Activated naive CD4-positive, alpha-beta T cell treated with anti-CD3 and anti-CD28 coated beads, Interleukin-2, amount 10 ng/mL, durations not matched to agents 7 days and 5 days (primary cell): Measurements from ENCODE around the gene PDE6B.
A peak's percentile ranks its signal among the peaks of the same experiment; 100 is the strongest.
"Not testable (repeated sequence)": the region's sequence is repeated elsewhere in the genome, so short reads cannot be mapped to it uniquely, and the experiment has no call there.

Source experiments
- CTCF ChIA-PET: fragments of 350-600 bp; sonication (Branson Sonifier 250); formaldehyde crosslinking; loops from one replicate; lab custom pipeline; 2021; ENCODE audit warnings: antibody characterized with exemption; lab: Charles Lee
- DNase-seq: peaks from one replicate; pipeline ENCODE4 v3.0.0-alpha.2; 2020
- H3K27ac Mint-ChIP-seq: one replicate; pipeline ENCODE4 v1.8.0; 2021; ENCODE audit warnings: mild to moderate bottlenecking, moderate library complexity, mixed read lengths
- H3K27me3 Mint-ChIP-seq: one replicate; pipeline ENCODE4 v1.8.0; 2021; ENCODE audit warnings: mild to moderate bottlenecking, mixed read lengths
- H3K36me3 Mint-ChIP-seq: one replicate; pipeline ENCODE4 v1.8.0; 2021; ENCODE audit warnings: mixed read lengths
- H3K4me1 Mint-ChIP-seq: one replicate; pipeline ENCODE4 v1.8.0; 2021; ENCODE audit warnings: mixed read lengths
- H3K4me3 Mint-ChIP-seq: one replicate; pipeline ENCODE4 v1.8.0; 2021; ENCODE audit warnings: mild to moderate bottlenecking, moderate library complexity, mixed read lengths
- H3K9me3 Mint-ChIP-seq: one replicate; pipeline ENCODE4 v1.8.0; 2021; ENCODE audit warnings: mixed read lengths

PDE6B gene

DNA sequence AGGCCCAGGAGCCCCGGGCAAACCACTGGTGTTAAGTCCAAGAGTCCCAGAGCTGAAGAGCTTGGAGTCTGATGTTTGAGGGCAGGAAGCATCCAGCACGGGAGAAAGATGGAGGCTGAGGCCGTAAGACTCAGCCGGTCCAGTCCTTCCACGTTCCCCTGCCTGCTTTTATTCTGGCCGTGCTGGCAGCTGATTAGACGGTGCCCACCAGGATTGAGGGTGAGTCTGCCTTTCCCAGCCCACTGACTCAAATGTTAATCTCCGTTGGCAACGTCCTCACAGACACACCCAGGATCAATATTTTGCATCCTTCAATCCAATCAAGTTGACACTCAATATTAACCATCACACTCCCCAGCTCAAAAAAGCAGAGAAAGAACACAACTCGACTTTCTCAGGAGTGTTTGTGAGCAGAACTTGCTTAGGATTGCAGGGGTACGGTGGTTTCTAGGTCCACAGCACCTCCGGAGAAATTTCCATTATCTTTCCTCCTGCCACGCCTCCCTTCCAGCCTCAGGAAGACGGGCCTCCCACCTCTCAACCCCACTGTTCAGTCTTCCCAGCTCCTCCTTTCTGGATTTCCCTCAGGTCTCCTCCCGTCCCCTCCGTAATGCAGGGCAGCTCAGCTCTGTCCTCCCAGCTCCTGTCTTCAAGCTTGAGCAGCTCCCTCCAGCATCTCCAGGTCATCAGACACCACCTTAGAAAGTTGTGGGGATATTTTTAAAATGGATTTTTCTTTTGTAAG, 36.0 kb upstream of the PDE6B start:
- peaks cover 5% of the 10 kb centered on the region for H3K27me3 Mint-ChIP-seq
- H3K36me3 Mint-ChIP-seq: no peaks in the 10 kb centered on the region
- H3K4me3 Mint-ChIP-seq: no peak overlapping the region
- peaks cover 16% of the 10 kb centered on the region for H3K9me3 Mint-ChIP-seq
- CTCF ChIA-PET: no interaction called here
- peak overlapping the region; percentile 52 for H3K27ac Mint-ChIP-seq
- DNase-seq: no peak
- no peaks in the 10 kb centered on the region for H3K4me1 Mint-ChIP-seq

DNA sequence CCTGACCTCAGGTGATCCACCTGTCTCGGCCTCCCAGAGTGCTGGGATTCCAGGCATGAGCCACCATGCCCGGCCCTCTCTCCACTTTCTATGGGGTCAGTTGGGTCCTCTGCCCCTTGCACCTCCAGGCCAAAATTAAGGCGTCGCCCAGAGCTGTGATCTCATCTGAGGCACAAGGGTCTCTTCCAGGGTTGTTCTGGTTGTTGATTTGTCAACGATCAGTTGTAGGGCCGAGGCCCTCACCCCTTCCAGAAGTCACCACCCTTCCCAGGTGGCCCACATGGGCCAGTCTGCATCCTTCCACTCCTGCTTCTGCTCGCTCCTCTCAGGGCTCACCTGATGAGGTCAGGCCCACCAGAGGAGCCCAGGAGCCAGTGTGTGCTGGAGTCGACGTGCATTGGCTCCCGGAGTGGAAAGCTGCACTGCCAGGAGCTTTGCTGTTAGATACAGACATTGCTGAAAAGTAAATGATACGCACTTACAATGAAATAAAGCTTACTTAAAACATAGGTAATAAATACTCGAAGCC, 35.0 kb upstream of the PDE6B start:
- H3K4me3 Mint-ChIP-seq: no peak overlapping the region
- H3K9me3 Mint-ChIP-seq: peaks cover 16% of the 10 kb centered on the region
- no peaks in the 10 kb centered on the region for H3K36me3 Mint-ChIP-seq
- DNase-seq: no peak
- H3K27ac Mint-ChIP-seq: no peak overlapping the region
- CTCF ChIA-PET: no interaction called here
- peaks cover 5% of the 10 kb centered on the region for H3K27me3 Mint-ChIP-seq
- H3K4me1 Mint-ChIP-seq: no peaks in the 10 kb centered on the region

DNA sequence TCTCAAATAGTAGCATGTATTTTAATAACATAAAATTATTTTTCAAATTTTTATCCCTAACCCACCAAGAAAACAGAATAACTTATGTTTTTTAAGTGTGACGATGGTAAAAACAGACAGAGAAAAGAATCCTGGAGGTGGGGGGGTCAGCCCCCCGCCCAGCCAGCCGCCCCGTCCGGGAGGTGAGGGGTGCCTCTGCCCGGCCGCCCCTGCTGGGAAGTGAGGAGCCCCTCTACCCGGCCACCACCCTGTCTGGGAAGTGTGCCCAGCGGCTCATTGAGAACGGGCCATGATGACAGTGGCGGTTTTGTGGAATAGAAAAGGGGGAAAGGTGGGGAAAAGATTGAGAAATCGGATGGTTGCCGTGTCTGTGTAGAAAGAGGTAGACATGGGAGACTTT, 33.2 kb upstream of the PDE6B start:
- DNase-seq, CTCF ChIA-PET, H3K27me3 Mint-ChIP-seq, H3K27ac Mint-ChIP-seq, H3K36me3 Mint-ChIP-seq, H3K4me3 Mint-ChIP-seq, H3K4me1 Mint-ChIP-seq: not testable (repeated sequence)
- H3K9me3 Mint-ChIP-seq: peaks cover 19% of the 10 kb centered on the region

DNA sequence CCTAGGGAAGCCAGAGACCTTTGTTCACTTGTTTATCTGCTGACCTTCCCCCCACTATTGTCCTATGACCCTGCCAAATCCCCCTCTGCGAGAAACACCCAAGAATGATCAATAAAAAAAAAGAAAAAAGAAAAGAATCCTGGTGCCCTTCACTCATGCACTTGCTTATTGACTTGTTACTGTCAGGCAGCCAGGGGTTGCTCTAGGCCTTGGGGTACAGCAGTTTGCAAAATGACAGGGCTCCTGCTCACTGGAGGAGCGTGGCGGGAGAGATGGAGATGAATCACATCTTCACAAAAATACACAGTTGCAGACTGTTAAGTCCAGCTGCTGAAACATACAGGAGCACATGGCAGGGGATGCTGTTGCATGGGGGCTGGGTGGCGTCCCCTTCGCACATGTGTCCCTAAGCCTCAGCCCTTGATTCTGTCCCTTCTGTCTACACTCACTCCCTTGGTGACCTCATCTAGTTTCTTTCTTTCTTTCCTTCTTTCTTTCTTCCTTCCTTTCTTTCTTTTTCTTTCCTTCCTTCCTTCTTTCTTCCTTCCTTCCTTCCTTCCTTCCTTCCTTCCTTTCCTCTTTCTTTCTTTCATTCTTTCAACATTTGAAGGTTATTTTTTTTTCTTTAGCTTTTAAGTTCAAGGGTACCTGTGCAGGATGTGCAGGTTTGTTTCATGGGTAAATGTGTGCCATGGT, 32.4 kb upstream of the PDE6B start:
- no peaks in the 10 kb centered on the region for H3K4me1 Mint-ChIP-seq
- no peak overlapping the region for H3K4me3 Mint-ChIP-seq
- H3K27ac Mint-ChIP-seq: no peak overlapping the region
- no peaks in the 10 kb centered on the region for H3K36me3 Mint-ChIP-seq
- DNase-seq: no peak
- H3K27me3 Mint-ChIP-seq: peaks cover 5% of the 10 kb centered on the region
- peaks cover 19% of the 10 kb centered on the region for H3K9me3 Mint-ChIP-seq
- CTCF ChIA-PET: no interaction called here

DNA sequence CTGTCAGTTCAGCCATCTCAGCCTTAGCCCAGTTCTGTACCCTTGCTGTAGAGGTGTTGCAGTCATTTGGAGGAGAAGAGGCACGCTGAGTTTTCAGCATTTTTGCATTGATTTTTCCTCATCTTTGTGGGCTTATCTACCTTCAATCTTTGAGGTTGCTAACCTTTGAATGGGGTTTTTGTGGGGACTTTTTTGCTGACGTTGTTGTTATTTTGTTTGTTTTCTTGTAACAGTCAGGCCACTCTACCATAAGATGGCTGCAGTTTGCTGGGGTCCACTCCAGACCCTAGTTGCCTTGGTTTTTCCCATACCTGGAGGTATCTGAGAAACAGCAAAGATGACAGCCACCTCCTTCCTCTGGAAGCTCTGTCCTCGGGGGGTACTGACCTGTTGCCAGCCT, 26.4 kb upstream of the PDE6B start:
- CTCF ChIA-PET: no interaction called here
- no peaks in the 10 kb centered on the region for H3K36me3 Mint-ChIP-seq
- no peak overlapping the region for H3K4me3 Mint-ChIP-seq
- no peak for DNase-seq
- no peaks in the 10 kb centered on the region for H3K4me1 Mint-ChIP-seq
- no peak overlapping the region for H3K27ac Mint-ChIP-seq
- peaks cover 8% of the 10 kb centered on the region for H3K9me3 Mint-ChIP-seq
- H3K27me3 Mint-ChIP-seq: no peaks in the 10 kb centered on the region

DNA sequence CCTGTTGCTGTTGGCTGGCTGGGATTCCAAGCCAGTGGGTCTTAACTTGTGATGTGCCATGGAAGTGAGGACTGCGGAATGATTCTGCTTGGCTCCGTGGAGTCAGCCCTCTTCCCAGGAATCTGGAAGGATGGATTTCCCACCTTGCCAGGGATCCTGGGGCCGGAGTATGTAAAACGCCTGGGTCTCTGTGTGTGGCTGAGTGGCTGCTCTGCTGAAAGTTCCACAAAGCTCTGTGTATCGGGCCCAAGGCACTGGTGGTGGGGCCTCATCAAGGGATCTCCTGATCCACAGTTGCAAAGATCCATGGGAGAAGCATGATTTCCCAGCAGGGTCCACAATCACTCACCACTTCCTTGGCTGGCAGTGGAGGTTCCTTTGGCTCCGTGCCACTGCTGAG, 25.2 kb upstream of the PDE6B start:
- H3K27ac Mint-ChIP-seq: no peak overlapping the region
- no peak overlapping the region for H3K4me3 Mint-ChIP-seq
- H3K9me3 Mint-ChIP-seq: peaks cover 5% of the 10 kb centered on the region
- CTCF ChIA-PET: no interaction called here
- no peaks in the 10 kb centered on the region for H3K36me3 Mint-ChIP-seq
- no peaks in the 10 kb centered on the region for H3K27me3 Mint-ChIP-seq
- no peak for DNase-seq
- H3K4me1 Mint-ChIP-seq: no peaks in the 10 kb centered on the region

DNA sequence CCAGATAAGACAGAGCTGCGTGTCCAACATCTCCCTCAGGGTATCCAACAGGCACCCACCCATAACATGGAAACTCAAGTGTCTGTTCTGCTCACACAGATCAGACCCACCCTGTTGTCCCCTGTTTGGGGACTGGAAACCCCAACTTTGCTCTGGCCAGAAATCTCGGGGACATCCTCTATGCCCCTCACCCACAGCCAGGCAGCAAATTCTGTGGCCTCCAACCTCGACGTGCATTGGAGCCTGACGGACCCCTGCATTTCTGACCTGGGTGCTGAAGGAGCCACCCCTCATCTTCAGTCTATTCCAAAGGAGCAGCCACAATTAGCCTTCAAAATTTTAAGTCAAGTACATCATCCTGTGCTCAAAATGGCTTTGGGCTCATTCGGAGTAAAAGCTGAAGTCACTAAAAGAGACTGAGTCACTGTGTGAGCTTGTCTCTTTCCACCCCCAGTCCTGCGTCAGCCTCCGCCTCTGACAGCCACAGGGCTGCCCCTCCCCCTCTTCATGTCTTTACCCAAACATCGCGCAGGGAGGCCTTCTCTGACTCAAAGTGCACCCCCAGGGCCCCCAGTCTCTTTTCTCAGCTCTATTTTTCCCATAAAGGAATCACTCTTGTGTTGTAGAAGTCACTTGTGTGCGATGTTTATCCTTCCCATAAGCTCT, 24.4 kb upstream of the PDE6B start:
- DNase-seq: no peak
- Mint-ChIP-seq H3K9me3 (peaks cover 3% of the 10 kb centered on the region), H3K36me3 (no peaks in the 10 kb centered on the region), H3K27me3 (no peaks in the 10 kb centered on the region), H3K27ac (no peak overlapping the region), H3K4me1 (no peaks in the 10 kb centered on the region), H3K4me3 (no peak overlapping the region)
- CTCF ChIA-PET: no interaction called here

DNA sequence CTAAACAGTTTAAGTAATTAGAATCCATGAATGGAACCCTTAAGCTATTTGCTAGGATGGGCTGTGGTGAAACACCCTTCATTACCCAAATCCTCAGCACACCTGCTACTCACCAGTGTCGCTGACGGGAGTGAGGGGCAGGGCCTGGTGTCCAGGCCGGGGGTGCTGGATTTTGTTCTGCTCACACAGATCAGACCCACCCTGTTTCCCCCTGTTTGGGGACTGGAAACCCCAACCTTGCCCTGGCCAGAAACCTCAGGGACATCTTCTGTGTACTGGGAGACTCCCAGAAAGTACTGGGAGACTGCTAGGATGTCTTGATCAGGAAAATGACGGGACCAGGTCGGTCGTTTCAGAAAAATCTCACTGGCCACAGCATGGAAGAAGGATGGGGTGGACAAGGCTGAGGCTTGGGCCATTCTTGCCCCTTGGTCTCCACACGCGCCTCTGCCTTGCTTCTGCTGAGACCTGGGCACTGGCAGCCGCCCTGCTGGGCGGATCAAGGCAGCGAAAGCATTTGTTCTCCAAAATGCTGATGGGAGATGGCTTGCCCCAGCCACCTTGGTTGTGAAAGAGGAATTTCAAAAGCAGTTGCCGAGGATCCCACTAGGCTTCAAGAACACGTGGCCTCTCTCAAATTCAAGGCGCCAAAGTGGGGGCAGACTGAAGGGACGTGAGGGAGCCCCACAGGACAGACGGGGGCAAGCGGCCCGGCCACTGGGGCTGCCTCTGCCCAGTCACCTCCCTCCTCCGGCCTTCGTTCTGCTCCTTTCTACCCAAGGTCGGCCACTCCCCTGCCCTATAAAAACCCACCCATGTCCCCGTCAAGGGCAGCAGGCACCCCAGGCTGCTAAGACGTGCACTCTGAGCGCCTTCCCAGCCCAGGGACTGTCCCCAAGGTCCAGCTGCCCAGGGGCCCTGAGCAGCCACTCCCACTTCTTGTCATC, 23.5 kb upstream of the PDE6B start:
- peaks cover 3% of the 10 kb centered on the region for H3K9me3 Mint-ChIP-seq
- H3K27ac Mint-ChIP-seq: no peak overlapping the region
- no peak overlapping the region for H3K4me3 Mint-ChIP-seq
- H3K27me3 Mint-ChIP-seq: peaks cover 4% of the 10 kb centered on the region
- no peaks in the 10 kb centered on the region for H3K36me3 Mint-ChIP-seq
- no peaks in the 10 kb centered on the region for H3K4me1 Mint-ChIP-seq
- DNase-seq: no peak
- CTCF ChIA-PET: interaction anchor here (1.6 kb wide), 1 partner anchor 62 kb away, joined by 5 read pairs; no protein-coding TSS in a partner anchor

DNA sequence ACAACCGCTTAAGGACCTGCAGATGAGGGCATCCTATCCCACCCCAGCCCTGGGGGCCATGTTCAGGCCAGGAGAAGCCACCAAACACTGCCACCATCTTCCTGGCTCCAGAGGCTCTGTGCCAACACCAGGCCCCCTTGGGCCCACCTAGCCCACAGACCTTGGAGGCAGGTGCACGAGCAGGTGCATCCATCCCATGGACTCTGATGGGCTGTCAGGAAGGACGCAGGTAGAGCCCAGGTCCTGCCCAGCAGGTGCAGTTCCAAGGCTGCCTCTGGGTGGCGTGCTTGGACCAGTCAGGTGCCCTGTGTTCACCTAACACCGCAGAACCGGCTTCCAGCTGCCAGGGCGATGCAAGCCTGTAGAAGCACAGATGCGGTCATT, 22.8 kb upstream of the PDE6B start:
- Mint-ChIP-seq H3K9me3 (no peaks in the 10 kb centered on the region), H3K27me3 (peaks cover 4% of the 10 kb centered on the region), H3K4me1 (no peaks in the 10 kb centered on the region), H3K27ac (no peak overlapping the region), H3K36me3 (no peaks in the 10 kb centered on the region), H3K4me3 (no peak overlapping the region)
- CTCF ChIA-PET: interaction anchor here (0.7 to 1.6 kb wide), 2 partner anchors 51 to 62 kb away, joined by 3 to 5 read pairs; no protein-coding TSS in a partner anchor
- DNase-seq: peak; percentile 63

DNA sequence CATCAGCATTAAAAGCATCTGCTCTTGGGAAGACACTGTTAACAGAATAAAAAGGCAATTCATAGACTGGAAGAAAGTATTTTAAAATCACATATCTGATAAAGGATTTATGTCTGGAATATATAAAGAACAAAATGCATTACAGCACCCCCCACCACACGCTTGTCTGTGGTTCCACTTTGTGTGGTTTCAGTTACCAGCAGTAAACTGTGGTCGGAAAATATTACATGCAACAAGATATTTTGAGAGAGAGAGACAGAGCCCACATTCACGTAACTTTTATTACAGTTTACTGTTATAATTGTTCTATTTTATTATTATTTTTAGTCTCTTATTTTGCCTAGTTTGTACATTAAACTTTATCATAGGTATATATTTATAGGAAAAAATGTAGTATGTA, 21.2 kb upstream of the PDE6B start:
- no peak overlapping the region for H3K4me3 Mint-ChIP-seq
- no peaks in the 10 kb centered on the region for H3K9me3 Mint-ChIP-seq
- H3K36me3 Mint-ChIP-seq: no peaks in the 10 kb centered on the region
- peaks cover 4% of the 10 kb centered on the region for H3K27me3 Mint-ChIP-seq
- CTCF ChIA-PET: no interaction called here
- no peak overlapping the region for H3K27ac Mint-ChIP-seq
- no peaks in the 10 kb centered on the region for H3K4me1 Mint-ChIP-seq
- no peak for DNase-seq

DNA sequence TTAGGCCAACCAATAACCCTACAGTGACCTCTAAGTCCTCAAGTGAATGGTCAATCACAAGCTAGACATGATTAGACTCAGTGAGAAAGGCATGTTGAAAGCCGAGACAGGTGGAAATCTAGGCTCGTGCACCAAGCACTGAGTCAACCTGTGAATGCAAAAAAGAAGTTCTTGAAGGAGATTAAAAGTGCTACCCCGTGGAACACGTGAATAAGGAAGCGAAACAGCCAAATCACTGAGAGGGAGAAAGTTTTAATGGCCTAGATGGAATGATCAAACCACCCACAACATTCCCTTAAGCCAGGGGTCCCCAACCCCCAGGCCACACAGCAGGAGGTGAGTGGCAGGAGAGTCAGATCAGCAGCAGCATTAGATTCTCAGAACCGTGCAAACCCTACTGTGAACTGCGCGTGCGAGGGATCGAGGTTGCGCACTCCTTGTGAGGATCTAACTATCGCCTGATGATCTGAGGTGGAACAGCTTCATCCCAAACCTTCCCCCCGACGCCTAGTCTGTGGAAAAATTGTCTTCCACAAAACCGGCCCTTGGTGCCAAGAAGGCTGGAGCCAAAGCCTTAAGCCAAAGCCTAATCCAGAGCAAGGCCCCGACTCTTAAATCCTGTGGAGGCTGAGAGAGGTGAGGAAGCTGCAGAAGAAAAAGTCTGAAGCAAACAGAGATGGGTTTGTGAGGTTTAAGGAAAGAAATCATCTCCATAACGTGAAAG, 19.5 kb upstream of the PDE6B start:
- Mint-ChIP-seq H3K4me1 (no peaks in the 10 kb centered on the region), H3K27ac (no peak overlapping the region), H3K9me3 (peaks cover 4% of the 10 kb centered on the region), H3K4me3 (no peak overlapping the region), H3K27me3 (peaks cover 10% of the 10 kb centered on the region), H3K36me3 (no peaks in the 10 kb centered on the region)
- DNase-seq: no peak
- CTCF ChIA-PET: no interaction called here

DNA sequence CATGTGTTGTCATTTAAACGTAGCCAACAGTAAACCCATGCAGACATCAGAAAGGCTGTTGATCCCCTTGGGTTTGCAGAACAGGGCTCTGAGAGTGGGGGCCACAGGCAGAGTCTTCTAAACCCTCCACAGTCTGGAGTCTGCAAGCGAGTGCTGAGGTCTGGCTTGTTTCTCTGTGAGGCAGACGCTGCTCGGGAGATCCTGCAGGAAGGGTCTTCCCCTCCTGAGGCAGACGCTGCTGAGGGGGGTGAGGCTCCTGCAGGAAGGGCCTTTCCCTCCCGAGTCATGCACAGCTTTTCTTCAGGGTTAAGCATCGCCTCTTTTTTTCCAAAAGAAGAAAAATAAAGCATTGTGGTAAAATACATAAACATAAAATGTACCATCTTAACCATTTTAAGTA, 17.1 kb upstream of the PDE6B start:
- Mint-ChIP-seq H3K9me3 (peaks cover 4% of the 10 kb centered on the region), H3K4me1 (no peaks in the 10 kb centered on the region), H3K27ac (no peak overlapping the region), H3K4me3 (no peak overlapping the region), H3K27me3 (peaks cover 16% of the 10 kb centered on the region), H3K36me3 (no peaks in the 10 kb centered on the region)
- no peak for DNase-seq
- CTCF ChIA-PET: no interaction called here

DNA sequence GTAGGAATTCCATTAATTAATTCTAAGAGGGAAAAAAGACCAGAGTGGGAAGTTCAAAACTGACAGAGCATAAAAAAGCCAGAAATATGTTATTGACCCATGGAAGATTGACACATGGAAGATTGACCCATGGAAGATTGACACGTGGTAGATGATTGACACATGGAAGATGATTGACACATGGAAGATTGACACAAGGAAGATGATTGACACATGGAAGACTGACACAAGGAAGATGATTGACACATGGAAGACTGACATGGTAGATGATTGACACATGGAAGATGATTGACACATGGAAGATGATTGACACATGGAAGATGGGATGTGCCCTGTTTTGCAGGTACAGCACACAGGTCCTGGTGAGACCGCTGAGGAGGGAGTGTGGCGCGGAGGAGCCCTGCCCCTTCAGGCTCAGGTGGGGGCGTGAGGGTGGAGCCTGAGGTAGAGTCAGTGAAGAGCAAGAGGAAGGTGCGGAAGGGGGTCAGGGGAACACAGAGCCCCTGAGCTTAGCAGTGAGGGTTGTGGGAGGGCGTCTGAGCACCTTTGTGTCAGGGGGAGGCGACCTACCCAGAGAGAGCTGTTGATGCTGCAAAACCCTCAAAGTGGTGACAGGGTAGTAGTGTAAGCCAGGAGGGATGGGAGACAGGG, 15.8 kb upstream of the PDE6B start:
- Mint-ChIP-seq H3K4me1 (no peaks in the 10 kb centered on the region), H3K9me3 (peaks cover 4% of the 10 kb centered on the region), H3K4me3 (no peak overlapping the region), H3K36me3 (no peaks in the 10 kb centered on the region), H3K27ac (no peak overlapping the region), H3K27me3 (peaks cover 16% of the 10 kb centered on the region)
- DNase-seq: no peak
- CTCF ChIA-PET: no interaction called here
